Stimulated activated CD4-positive, alpha-beta T cell treated with anti-CD3 and anti-CD28 coated beads, Interleukin-2, amount 100 ng/mL, for 24 hours (primary cell): ENCODE data around the gene POU6F2.
"Not testable (repeated sequence)": the region's sequence is repeated elsewhere in the genome, so short reads cannot be mapped to it uniquely, and the experiment has no call there.

Experiments
- DNase-seq, 2 donors: peaks; one replicate each; pipeline ENCODE4 v3.0.0-alpha.2; 2020

Gene POU6F2

GRCh38 chr7:39002755-39003154 is 25.0 kb downstream of the POU6F2 start:
- no peak for DNase-seq

- DNase-seq = no peak
Measured at GRCh38 chr7:39005036-39005435, 27.3 kb downstream of the POU6F2 start.

- DNase-seq = no peak
Measured at GRCh38 chr7:39005461-39005860, 27.8 kb downstream of the POU6F2 start.

- DNase-seq = not testable (repeated sequence)
Measured at GRCh38 chr7:39013049-39013939, 35.6 kb downstream of the POU6F2 start.

GRCh38 chr7:39016609-39017008 is 38.9 kb downstream of the POU6F2 start:
- DNase-seq = no peak

GRCh38 chr7:39017369-39017915 is 39.7 kb downstream of the POU6F2 start:
- DNase-seq = no peak

GRCh38 chr7:39022796-39023195 is 45.1 kb downstream of the POU6F2 start:
- no peak for DNase-seq

- no peak for DNase-seq
Measured at GRCh38 chr7:39027491-39027890, 49.8 kb downstream of the POU6F2 start.

GRCh38 chr7:39033885-39034624 is 56.3 kb downstream of the POU6F2 start:
- DNase-seq = no peak

- no peak for DNase-seq
Measured at GRCh38 chr7:39035156-39035555, 57.4 kb downstream of the POU6F2 start.

GRCh38 chr7:39035903-39036302 is 58.2 kb downstream of the POU6F2 start:
- DNase-seq = no peak

- no peak for DNase-seq
Measured at GRCh38 chr7:39042670-39043069, 65.0 kb downstream of the POU6F2 start.

- DNase-seq = no peak
Measured at GRCh38 chr7:39043531-39043930, 65.8 kb downstream of the POU6F2 start.

GRCh38 chr7:39044489-39044888 is 66.8 kb downstream of the POU6F2 start:
- DNase-seq = no peak

- no peak for DNase-seq
Measured at GRCh38 chr7:39045231-39045630, 67.5 kb downstream of the POU6F2 start.

- no peak for DNase-seq
Measured at GRCh38 chr7:39051279-39051678, 73.6 kb downstream of the POU6F2 start.

- DNase-seq = no peak
Measured at GRCh38 chr7:39051707-39052106, 74.0 kb downstream of the POU6F2 start.

- no peak for DNase-seq
Measured at GRCh38 chr7:39054731-39055130, 77.0 kb downstream of the POU6F2 start.

- no peak for DNase-seq
Measured at GRCh38 chr7:39056153-39056552, 78.4 kb downstream of the POU6F2 start.

- DNase-seq = no peak
Measured at GRCh38 chr7:39062811-39063210, 85.1 kb downstream of the POU6F2 start.

- no peak for DNase-seq
Measured at GRCh38 chr7:39069031-39069430, 91.3 kb downstream of the POU6F2 start.

- no peak for DNase-seq
Measured at GRCh38 chr7:39069896-39070881, 92.5 kb downstream of the POU6F2 start.

GRCh38 chr7:39071116-39071515 is 93.4 kb downstream of the POU6F2 start:
- no peak for DNase-seq
